HCT116 (cell line): ENCODE data around the gene IQCK. TPM values are rescaled to one million over a fixed set of nuclear protein-coding genes. Genes with fewer than 3 reads are reported as not detected.

Experiments
- ATAC-seq: fragments of 200-7000 bp; cut with Tn5 transposase; 2 replicates; pipeline ENCODE4 v1.9.1; 2020; ENCODE audit warnings: mild to moderate bottlenecking, moderate library complexity
- BruUV-seq: library from RNA; stranded (reverse); fragments of 400-500 nt; replicated peaks from 2 replicates; lab custom pipeline; 2021; lab: Mats Ljungman, UMichigan
- CTCF ChIA-PET: fragments of 300-600 bp; sonication (Branson Sonifier 250); formaldehyde crosslinking; loops from one replicate; lab custom pipeline; 2021; ENCODE audit warnings: antibody characterized with exemption; lab: Charles Lee
- POLR2A ChIA-PET: fragments of 300-600, 350-600 bp; sonication (Branson Sonifier 250); formaldehyde crosslinking; loops from one replicate; lab custom pipeline; 2021; ENCODE audit warnings: antibody characterized with exemption; lab: Charles Lee
- RAD21 ChIA-PET, 2 experiments: fragments of 300-600 bp; sonication (Branson Sonifier 250); formaldehyde crosslinking; loops; one replicate each; lab custom pipeline; 2023; ENCODE audit warnings: low total read pairs in 2 of 2; ENCODE audit not compliant: uncharacterized antibody in 2 of 2, unreplicated experiment in 2 of 2, low non-redundant PET in 1 of 2; lab: Charles Lee
- DNase-seq: peaks from one replicate; pipeline ENCODE4 v3.0.0-alpha.2; 2010; ENCODE audit warnings: low read depth, low spot score
- H2AFZ ChIP-seq: fragments of 200-600 bp; shearing (Covaris generic), sonication (generic); 2 replicates; pipeline ENCODE4 v1.6.1; 2017; ENCODE audit warnings: low read depth, mixed run types, mixed read lengths, antibody characterized with exemption, low read length; ENCODE audit not compliant: poor library complexity, severe bottlenecking
- H3K27ac ChIP-seq: 2 replicates; pipeline ENCODE4 v1.5.1; 2012; ENCODE audit warnings: low read depth, low read length
- H3K27me3 ChIP-seq: fragments of 200-600 bp; sonication (generic); 2 replicates; pipeline ENCODE4 v1.6.1; 2016; ENCODE audit warnings: mixed run types, low read length, mixed read lengths; ENCODE audit not compliant: insufficient read depth
- H3K36me3 ChIP-seq, 2 experiments: fragments of 200-500 bp in 1 of 2; fragments of 200-600 bp in 1 of 2; sonication (Bioruptor generic) in 1 of 2; sonication (generic) in 1 of 2; 2 replicates each; pipeline versions ENCODE4 v1.5.1 to v1.6.1; 2014 to 2016; ENCODE audit warnings: low read length in 2 of 2, inconsistent platforms in 1 of 2, mixed read lengths in 1 of 2, mixed run types in 1 of 2; ENCODE audit not compliant: insufficient read depth in 2 of 2, control insufficient read depth in 1 of 2
- H3K4me1 ChIP-seq, 2 experiments: fragments of 200-600 bp in 1 of 2; sonication (generic) in 1 of 2; 2 replicates each; pipeline versions ENCODE4 v1.5.1 to v1.6.1; 2012 to 2017; ENCODE audit warnings: low read length in 2 of 2, inconsistent platforms in 1 of 2, mild to moderate bottlenecking in 1 of 2, mixed read lengths in 1 of 2, mixed run types in 1 of 2, moderate library complexity in 1 of 2; ENCODE audit not compliant: insufficient read depth in 2 of 2, control insufficient read depth in 1 of 2
- H3K4me2 ChIP-seq: fragments of 200-600 bp; sonication (generic); 2 replicates; pipeline ENCODE4 v1.6.1; 2017; ENCODE audit warnings: mixed run types, low read length, mixed read lengths
- H3K4me3 ChIP-seq, 2 experiments: fragments of 200-600 bp in 1 of 2; sonication (generic) in 1 of 2; replicated peaks in 1 of 2; 2 replicates each; pipeline ENCODE4 v1.5.1; 2011 to 2016; ENCODE audit warnings: low read length in 2 of 2, control low read depth in 1 of 2, low read depth in 1 of 2, mild to moderate bottlenecking in 1 of 2, mixed read lengths in 1 of 2, mixed run types in 1 of 2
- H3K79me2 ChIP-seq: fragments of 200-600 bp; sonication (generic); 2 replicates; pipeline ENCODE4 v1.6.1; 2017; ENCODE audit warnings: mild to moderate bottlenecking, mixed run types, low read length, moderate library complexity, mixed read lengths; ENCODE audit not compliant: insufficient read depth
- H3K9ac ChIP-seq: fragments of 200-600 bp; sonication (generic); 2 replicates; pipeline ENCODE4 v1.6.1; 2016; ENCODE audit warnings: low read length, mixed read lengths
- H3K9me2 ChIP-seq: fragments of 200-600 bp; sonication (generic), shearing (Covaris generic); 2 replicates; pipeline ENCODE4 v1.6.1; 2017; ENCODE audit warnings: mixed run types, mild to moderate bottlenecking, moderate library complexity; ENCODE audit not compliant: insufficient read depth
- H3K9me3 ChIP-seq, 2 experiments: fragments of 200-500 bp in 1 of 2; fragments of 200-600 bp in 1 of 2; sonication (Bioruptor generic) in 1 of 2; sonication (generic) in 1 of 2; 2 replicates each; pipeline ENCODE4 v1.6.1; 2014 to 2017; ENCODE audit warnings: low read length in 2 of 2, mixed read lengths in 2 of 2, inconsistent platforms in 1 of 2, low read depth in 1 of 2, mild to moderate bottlenecking in 1 of 2, mixed run types in 1 of 2, moderate library complexity in 1 of 2; ENCODE audit not compliant: control insufficient read depth in 1 of 2, insufficient read depth in 1 of 2
- H4K20me1 ChIP-seq: fragments of 200-600 bp; sonication (generic), shearing (Covaris generic); 2 replicates; pipeline ENCODE4 v1.6.1; 2017; ENCODE audit warnings: mixed run types, mild to moderate bottlenecking, moderate library complexity; ENCODE audit not compliant: insufficient read depth
- CEBPB ChIP-seq: IDR thresholded peaks from 2 replicates; pipeline ENCODE4 v1.6.1; 2012; ENCODE audit warnings: low read depth
- EZH2phosphoT487 ChIP-seq: fragments of 200-600 bp; IDR thresholded peaks from 2 replicates; pipeline ENCODE4 v1.6.1; 2018; ENCODE audit warnings: antibody characterized with exemption, borderline replicate concordance
- FOSL1 ChIP-seq: IDR thresholded peaks from 2 replicates; pipeline ENCODE4 v1.6.1; 2012; ENCODE audit warnings: low read depth
- POLR2AphosphoS5 ChIP-seq: IDR thresholded peaks from 2 replicates; pipeline ENCODE4 v1.6.1; 2011; ENCODE audit warnings: mild to moderate bottlenecking, low read depth, low read length, moderate library complexity
- RAD21 ChIP-seq: IDR thresholded peaks from 2 replicates; pipeline ENCODE4 v1.6.1; 2012; ENCODE audit warnings: low read depth, mild to moderate bottlenecking
- SIN3A ChIP-seq: IDR thresholded peaks from 2 replicates; pipeline ENCODE4 v1.6.1; 2012; ENCODE audit warnings: low read depth
- SP1 ChIP-seq: IDR thresholded peaks from 2 replicates; pipeline ENCODE4 v1.6.1; 2012; ENCODE audit warnings: low read depth
- SRF ChIP-seq: IDR thresholded peaks from 2 replicates; pipeline ENCODE4 v1.6.1; 2012; ENCODE audit warnings: low read depth
- TCF7L2 ChIP-seq: IDR thresholded peaks from 2 replicates; pipeline ENCODE4 v1.7.0; 2011; ENCODE audit warnings: borderline replicate concordance, inconsistent platforms; ENCODE audit not compliant: insufficient read depth, insufficient read length; ENCODE audit errors: extremely low read depth
- YY1 ChIP-seq: IDR thresholded peaks from 2 replicates; pipeline ENCODE4 v1.6.1; 2011; ENCODE audit warnings: low read length, low read depth, moderate library complexity, mild to moderate bottlenecking; ENCODE audit not compliant: insufficient replicate concordance; ENCODE audit errors: extremely low read depth
- intact Hi-C: fragments of 100-400 bp; cut with micrococcal nuclease; formaldehyde crosslinking; loops from 2 replicates; pipeline ENCODE4 v1.10.0; 2022
- total RNA-seq: library from RNA; stranded (reverse); gene quantifications from one replicate; pipeline ENCODE4 v1.2.1, GENCODE V29; 2021; ENCODE audit not compliant: unreplicated experiment
- TF ChIP-seq, protein P1 (sequence below): IDR thresholded peaks from 2 replicates; pipeline ENCODE4 v1.6.1; 2011; ENCODE audit warnings: mild to moderate bottlenecking, low read length, moderate library complexity; ENCODE audit not compliant: insufficient replicate concordance; ENCODE audit errors: extremely low read depth
- TF ChIP-seq, protein P2 (sequence below): IDR thresholded peaks from 2 replicates; pipeline ENCODE4 v1.6.1; 2012

Gene IQCK
- total RNA-seq, 1 experiment from 2014 or later, result 11.8 TPM

DNA sequence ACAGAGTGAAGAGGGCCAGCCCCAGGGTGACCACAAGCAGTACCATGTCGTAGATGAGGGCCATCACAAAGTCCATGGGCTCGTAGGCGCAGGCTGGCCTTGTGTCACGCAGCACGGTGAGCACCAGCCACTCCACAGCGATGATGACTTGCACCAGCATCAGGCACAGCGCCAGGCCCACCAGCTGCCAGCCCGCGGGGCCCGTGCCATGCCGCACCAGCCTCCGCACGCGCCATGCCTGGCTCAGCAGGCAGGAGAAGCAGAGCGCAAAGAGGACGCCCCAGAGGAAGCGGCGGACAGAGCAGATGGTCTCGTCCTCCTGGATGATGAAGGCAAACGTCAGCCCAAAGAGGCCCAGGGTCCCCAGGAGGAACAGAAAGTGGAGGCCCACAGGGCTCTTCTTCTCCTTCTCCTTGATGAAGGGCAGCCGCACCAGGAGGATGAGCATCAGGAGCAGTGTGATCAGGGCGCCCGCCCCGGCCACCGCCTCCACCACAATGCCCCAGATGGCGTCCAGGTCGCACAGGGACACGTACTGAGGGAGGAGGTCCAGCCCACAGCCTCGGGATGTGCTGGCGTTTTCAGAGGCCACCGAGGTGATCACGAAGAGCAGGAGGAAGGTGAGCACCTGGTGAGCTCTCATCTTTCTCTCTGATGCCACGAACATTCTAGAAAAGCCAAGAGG lies 154.2 kb downstream of the IQCK start:
- no peak overlapping the region for H3K4me2 ChIP-seq
- no peaks in the 10 kb centered on the region for H3K36me3 ChIP-seq
- ATAC-seq (no peak), DNase-seq (no peak)
- no peaks in the 10 kb centered on the region for H3K9me2 ChIP-seq
- ChIA-PET RAD21 (no interaction called here), POLR2A (no interaction called here), CTCF (no interaction called here)
- no peak overlapping the region for H3K27ac ChIP-seq
- no peak overlapping the region for H3K4me3 ChIP-seq
- no peaks in the 10 kb centered on the region for H3K27me3 ChIP-seq
- no TSS peak for BruUV-seq
- no peak overlapping the region for H2AFZ ChIP-seq
- TF ChIP-seq SIN3A (no peak), EZH2phosphoT487 (no peak)
- no peaks in the 10 kb centered on the region for H4K20me1 ChIP-seq
- H3K79me2 ChIP-seq, result no peaks in the 10 kb centered on the region
- no peaks in the 10 kb centered on the region for H3K4me1 ChIP-seq
- intact Hi-C loops, result no loop called here
- H3K9me3 ChIP-seq, result no peaks in the 10 kb centered on the region
- H3K9ac ChIP-seq, result no peak overlapping the region

DNA sequence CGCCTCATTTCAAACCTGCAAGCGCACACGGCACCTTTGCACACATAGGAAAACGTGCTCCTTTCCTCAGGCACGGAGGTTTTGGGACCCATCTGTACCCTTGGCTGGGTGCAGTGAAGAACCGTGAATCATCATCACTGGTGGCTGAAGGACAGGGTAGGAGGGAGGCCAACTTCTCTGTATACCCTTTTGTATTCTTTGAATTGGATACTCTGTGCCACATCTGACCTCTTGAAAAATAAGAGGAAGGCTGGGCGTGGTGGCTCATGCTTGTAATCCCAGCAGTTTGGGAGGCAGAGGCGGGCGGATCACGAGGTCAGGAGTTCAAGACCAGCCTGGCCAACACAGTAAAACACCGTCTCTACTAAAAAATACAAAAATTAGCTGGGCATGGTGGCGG lies 154.9 kb downstream of the IQCK start:
- Histone ChIP-seq H2AFZ (no peak overlapping the region), H3K9me2 (no peaks in the 10 kb centered on the region), H3K9ac (no peak overlapping the region), H3K79me2 (no peaks in the 10 kb centered on the region), H3K27ac (no peak overlapping the region), H3K36me3 (no peaks in the 10 kb centered on the region), H3K4me1 (no peaks in the 10 kb centered on the region), H3K9me3 (no peaks in the 10 kb centered on the region), H3K4me2 (no peak overlapping the region), H4K20me1 (no peaks in the 10 kb centered on the region), H3K4me3 (no peak overlapping the region), H3K27me3 (no peaks in the 10 kb centered on the region)
- ChIA-PET POLR2A (no interaction called here), RAD21 (no interaction called here), CTCF (no interaction called here)
- no peak for ATAC-seq
- TF ChIP-seq RAD21 (no peak), SRF (no peak), CEBPB (no peak), FOSL1 (no peak), SP1 (no peak), EZH2phosphoT487 (no peak), TCF7L2 (no peak), POLR2AphosphoS5 (no peak), SIN3A (no peak), YY1 (no peak)
- TF ChIP-seq, protein P1, sequence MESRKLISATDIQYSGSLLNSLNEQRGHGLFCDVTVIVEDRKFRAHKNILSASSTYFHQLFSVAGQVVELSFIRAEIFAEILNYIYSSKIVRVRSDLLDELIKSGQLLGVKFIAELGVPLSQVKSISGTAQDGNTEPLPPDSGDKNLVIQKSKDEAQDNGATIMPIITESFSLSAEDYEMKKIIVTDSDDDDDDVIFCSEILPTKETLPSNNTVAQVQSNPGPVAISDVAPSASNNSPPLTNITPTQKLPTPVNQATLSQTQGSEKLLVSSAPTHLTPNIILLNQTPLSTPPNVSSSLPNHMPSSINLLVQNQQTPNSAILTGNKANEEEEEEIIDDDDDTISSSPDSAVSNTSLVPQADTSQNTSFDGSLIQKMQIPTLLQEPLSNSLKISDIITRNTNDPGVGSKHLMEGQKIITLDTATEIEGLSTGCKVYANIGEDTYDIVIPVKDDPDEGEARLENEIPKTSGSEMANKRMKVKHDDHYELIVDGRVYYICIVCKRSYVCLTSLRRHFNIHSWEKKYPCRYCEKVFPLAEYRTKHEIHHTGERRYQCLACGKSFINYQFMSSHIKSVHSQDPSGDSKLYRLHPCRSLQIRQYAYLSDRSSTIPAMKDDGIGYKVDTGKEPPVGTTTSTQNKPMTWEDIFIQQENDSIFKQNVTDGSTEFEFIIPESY, result no peak
- TF ChIP-seq, protein P2, sequence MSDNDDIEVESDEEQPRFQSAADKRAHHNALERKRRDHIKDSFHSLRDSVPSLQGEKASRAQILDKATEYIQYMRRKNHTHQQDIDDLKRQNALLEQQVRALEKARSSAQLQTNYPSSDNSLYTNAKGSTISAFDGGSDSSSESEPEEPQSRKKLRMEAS, result no peak
- DNase-seq, result no peak
- intact Hi-C loops, result no loop called here
- no TSS peak for BruUV-seq
